ENCODE results near the gene CDC42BPB.

DNA sequence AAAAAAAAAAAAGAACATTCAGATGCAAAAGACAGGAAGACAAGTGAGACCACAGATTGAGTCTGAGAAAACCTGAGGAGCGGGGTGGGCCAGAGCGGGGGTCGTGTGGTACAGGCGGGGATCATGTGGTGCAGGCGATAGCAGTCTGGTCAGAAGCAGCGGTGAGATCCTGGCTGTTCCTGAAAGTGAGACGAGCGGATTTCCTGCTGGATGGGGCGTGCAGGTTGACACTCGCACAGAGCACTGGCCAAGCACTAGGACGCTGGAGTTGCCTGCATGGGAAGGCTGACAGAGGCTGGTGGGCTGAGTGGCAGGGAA is 35.7 kb downstream of the CDC42BPB start:
- TF ChIP-seq ZNF571 (tag by site-specific recombination; IDR thresholded peaks at IDR 0.05): no peak
- no peak for TF ChIP-seq ZEB2 (tag by site-specific recombination; IDR thresholded peaks at IDR 0.05)
- TF ChIP-seq, protein P1, sequence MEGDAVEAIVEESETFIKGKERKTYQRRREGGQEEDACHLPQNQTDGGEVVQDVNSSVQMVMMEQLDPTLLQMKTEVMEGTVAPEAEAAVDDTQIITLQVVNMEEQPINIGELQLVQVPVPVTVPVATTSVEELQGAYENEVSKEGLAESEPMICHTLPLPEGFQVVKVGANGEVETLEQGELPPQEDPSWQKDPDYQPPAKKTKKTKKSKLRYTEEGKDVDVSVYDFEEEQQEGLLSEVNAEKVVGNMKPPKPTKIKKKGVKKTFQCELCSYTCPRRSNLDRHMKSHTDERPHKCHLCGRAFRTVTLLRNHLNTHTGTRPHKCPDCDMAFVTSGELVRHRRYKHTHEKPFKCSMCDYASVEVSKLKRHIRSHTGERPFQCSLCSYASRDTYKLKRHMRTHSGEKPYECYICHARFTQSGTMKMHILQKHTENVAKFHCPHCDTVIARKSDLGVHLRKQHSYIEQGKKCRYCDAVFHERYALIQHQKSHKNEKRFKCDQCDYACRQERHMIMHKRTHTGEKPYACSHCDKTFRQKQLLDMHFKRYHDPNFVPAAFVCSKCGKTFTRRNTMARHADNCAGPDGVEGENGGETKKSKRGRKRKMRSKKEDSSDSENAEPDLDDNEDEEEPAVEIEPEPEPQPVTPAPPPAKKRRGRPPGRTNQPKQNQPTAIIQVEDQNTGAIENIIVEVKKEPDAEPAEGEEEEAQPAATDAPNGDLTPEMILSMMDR (tag by site-specific recombination; IDR thresholded peaks at IDR 0.05): no peak
- TF ChIP-seq ZBTB21 (tag by site-specific recombination; IDR thresholded peaks at IDR 0.05): no peak
- TF ChIP-seq ZNF2 (tag by site-specific recombination; IDR thresholded peaks at IDR 0.05): no peak
- no peak for TF ChIP-seq KLF10 (tag by site-specific recombination; IDR thresholded peaks at IDR 0.05)
